Adipocyte (in vitro differentiated cells): ENCODE results near the gene ARHGAP21.
"Not testable (repeated sequence)": the region's sequence is repeated elsewhere in the genome, so short reads cannot be mapped to it uniquely, and the experiment has no call there.

Experiments
- DNase-seq: peaks from one replicate; pipeline ENCODE4 v3.0.0-alpha.2; 2015; ENCODE audit warnings: low read depth
- H3K27me3 ChIP-seq: replicated peaks from 2 replicates; pipeline ENCODE4 v1.7.0; 2013; ENCODE audit warnings: mild to moderate bottlenecking, low read length, moderate library complexity; ENCODE audit not compliant: control insufficient read depth, insufficient read depth
- H3K36me3 ChIP-seq: 2 replicates; pipeline ENCODE4 v1.7.0; 2013; ENCODE audit warnings: low read length, mild to moderate bottlenecking, moderate library complexity; ENCODE audit not compliant: control insufficient read depth, insufficient read depth, severe bottlenecking
- H3K4me1 ChIP-seq: 2 replicates; pipeline ENCODE4 v1.7.0; 2013; ENCODE audit warnings: mild to moderate bottlenecking, low read length, moderate library complexity; ENCODE audit not compliant: control insufficient read depth, insufficient read depth
- H3K4me3 ChIP-seq: 2 replicates; pipeline ENCODE4 v1.7.0; 2013; ENCODE audit warnings: mild to moderate bottlenecking, low read length, moderate library complexity
- H3K9ac ChIP-seq: 2 replicates; pipeline ENCODE4 v1.7.0; 2013; ENCODE audit warnings: mild to moderate bottlenecking, low read length, moderate library complexity
- H3K9me3 ChIP-seq: 2 replicates; pipeline ENCODE4 v1.7.0; 2013; ENCODE audit warnings: mild to moderate bottlenecking, low read length, moderate library complexity; ENCODE audit not compliant: control insufficient read depth

Gene ARHGAP21

DNA sequence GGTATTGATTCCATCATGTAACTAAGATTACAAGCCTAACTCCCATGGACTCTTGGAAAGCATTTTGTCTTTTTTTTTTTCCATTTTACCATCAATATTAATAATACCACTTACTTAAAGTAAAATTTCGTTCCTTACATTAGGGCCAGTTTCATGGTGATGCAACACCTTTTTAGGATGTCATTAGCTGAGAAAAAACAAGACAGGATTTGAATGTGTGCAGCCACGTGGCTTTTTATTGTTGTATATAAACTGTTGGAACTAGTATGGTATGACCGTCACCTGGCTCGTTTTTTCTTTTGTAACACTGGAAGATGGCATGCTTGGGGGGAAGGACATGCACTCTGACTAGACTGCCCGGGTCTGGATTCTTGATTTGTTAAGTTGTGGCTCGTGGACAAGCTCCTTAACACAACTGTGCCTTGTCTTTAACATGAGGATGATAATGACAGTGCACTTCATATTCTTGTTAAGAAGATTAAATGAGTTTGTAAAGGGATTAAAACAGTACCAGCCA is 42.1 kb downstream of the ARHGAP21 start:
- no peak overlapping the region for H3K4me3 ChIP-seq
- H3K27me3 ChIP-seq, result no peaks in the 10 kb centered on the region
- no peaks in the 10 kb centered on the region for H3K36me3 ChIP-seq
- peaks cover 6% of the 10 kb centered on the region for H3K9me3 ChIP-seq
- no peak for DNase-seq
- peaks cover 21% of the 10 kb centered on the region for H3K4me1 ChIP-seq
- H3K9ac ChIP-seq, result no peak overlapping the region

DNA sequence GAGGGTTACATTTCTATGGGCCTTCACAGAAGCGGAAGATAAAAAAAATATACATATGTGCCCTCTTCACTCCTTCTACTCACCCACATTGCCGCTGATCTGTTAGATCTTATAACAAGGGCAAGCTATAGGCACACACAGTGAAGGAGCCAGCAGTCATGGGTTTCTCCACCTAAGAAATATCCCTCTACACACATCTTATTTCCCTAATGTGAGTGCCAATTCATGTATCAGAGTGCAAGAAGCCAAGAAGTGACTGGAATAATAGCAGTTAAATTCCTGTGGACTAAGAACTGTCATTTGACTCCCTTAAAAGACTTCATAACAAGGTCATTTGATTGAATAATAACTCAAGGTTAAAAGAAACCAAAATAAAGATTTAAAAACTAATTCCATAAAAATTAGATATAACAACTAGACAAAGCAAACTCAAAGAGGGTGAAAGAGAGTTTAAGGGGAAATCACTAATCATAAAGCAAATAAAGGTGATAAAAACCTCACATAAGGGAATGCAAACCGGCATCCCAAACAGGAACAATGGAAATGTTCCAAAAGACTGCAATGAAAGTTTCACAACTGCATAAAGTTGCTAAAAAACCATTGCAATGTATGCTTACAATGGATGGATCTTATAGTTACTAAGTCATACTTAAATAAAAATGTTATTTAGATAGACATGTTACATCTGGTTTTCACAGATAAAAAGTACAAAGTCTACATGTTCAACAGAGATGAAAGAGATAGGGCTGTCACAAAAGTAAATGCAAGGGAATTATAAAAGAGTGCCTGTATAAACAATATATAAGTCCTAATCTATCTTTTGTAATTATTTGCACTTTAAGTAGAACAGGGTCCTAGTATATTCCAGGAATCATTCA is 42.8 kb downstream of the ARHGAP21 start:
- peak; percentile 43 for DNase-seq
- H3K9me3 ChIP-seq, result peaks cover 6% of the 10 kb centered on the region
- no peak overlapping the region for H3K4me3 ChIP-seq
- peaks cover 19% of the 10 kb centered on the region for H3K4me1 ChIP-seq
- H3K36me3 ChIP-seq, result no peaks in the 10 kb centered on the region
- H3K27me3 ChIP-seq, result no peaks in the 10 kb centered on the region
- H3K9ac ChIP-seq, result no peak overlapping the region

DNA sequence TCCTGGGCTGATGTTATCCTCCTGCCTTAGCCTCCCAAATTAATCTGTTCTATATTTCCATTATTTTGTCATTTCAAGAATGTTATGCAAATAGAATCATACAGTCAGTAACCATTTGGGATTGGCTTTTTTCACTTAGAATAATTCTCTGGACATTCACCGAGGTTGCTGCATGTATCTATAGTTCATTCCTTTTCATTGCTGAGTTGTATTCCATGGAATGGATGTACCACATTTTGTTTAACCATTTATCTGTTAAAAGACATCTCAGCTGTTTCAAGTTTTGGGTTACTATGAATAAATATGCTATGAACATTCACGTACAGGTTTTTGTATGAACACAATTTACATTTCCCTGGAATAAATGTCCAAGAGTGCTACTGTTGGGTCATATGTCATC is 44.9 kb downstream of the ARHGAP21 start:
- peaks cover 6% of the 10 kb centered on the region for H3K9me3 ChIP-seq
- no peak overlapping the region for H3K4me3 ChIP-seq
- no peaks in the 10 kb centered on the region for H3K36me3 ChIP-seq
- H3K27me3 ChIP-seq, result no peaks in the 10 kb centered on the region
- H3K9ac ChIP-seq, result no peak overlapping the region
- DNase-seq, result no peak
- H3K4me1 ChIP-seq, result peaks cover 14% of the 10 kb centered on the region

DNA sequence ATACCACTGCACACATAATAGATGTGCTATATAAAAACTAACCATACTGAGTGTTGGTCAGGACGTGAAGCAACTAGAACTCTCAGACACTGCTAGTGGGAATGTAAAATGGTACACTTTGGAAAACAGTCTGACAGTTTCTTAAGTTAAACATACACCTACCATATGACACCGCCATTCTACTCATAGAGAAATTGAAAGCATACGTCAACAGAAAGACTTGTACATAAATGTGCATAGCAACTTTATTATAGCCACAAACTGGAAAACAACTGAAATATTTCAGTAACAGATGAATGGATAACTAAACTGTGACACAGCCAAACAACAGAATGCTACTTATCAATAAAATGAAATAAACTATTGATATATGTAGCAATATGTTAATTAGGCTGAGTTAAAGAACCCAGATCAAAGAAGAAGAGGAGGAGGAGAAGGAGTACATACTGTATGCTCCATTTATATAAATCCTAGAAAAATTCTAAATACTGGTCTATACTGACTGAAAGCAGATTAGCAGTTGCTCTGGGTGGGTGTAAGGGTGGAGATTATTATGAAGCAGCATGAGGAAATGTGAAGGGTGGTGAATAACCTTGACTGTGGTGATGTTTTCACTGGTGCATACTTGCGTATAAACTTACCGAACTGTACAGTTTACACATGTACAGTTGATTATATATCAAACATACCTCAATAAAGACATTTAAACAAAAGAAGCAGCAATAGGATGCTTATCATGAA is 48.6 kb downstream of the ARHGAP21 start:
- Histone ChIP-seq H3K36me3 (no peaks in the 10 kb centered on the region), H3K4me1 (peaks cover under 1% of the 10 kb centered on the region), H3K9me3 (peaks cover 6% of the 10 kb centered on the region), H3K4me3 (no peak overlapping the region), H3K9ac (no peak overlapping the region), H3K27me3 (no peaks in the 10 kb centered on the region)
- DNase-seq, result no peak

DNA sequence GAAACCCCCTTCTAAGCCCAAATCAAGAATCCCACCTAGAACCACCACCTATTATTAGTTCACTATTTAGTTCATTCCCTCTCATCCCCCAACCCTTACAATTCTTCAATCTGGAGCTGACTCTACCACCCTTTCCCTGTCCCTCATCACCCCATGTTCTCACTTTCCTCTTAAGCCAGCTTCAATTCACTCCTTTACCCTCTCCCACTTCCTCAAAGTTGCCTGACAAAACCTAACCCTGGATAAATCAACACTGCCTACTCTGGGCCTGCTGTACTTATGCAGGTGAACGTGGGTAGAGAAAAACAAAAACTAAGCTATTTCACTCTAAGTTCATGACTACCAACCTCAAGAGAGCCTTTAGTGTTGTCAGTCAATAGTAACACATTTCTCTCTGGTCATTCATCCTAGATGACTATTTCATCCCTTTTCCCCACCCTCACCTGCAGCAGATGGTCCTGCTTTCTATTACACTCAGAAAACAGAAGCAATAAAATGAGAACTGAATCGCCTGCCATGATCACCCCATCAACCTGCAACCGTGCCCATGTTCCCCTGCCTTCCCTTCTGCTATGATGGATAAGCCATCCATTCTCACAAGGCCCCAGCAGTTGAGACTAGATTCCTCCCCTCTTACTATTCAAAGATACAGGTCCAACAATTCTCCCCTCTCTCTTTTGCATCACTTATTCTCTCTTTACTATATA is 52.6 kb downstream of the ARHGAP21 start:
- H3K9me3 ChIP-seq, result no peaks in the 10 kb centered on the region
- H3K4me1 ChIP-seq, result no peaks in the 10 kb centered on the region
- H3K36me3 ChIP-seq, result peaks cover 31% of the 10 kb centered on the region
- H3K9ac ChIP-seq, result no peak overlapping the region
- H3K4me3 ChIP-seq, result no peak overlapping the region
- no peaks in the 10 kb centered on the region for H3K27me3 ChIP-seq
- DNase-seq, result no peak

DNA sequence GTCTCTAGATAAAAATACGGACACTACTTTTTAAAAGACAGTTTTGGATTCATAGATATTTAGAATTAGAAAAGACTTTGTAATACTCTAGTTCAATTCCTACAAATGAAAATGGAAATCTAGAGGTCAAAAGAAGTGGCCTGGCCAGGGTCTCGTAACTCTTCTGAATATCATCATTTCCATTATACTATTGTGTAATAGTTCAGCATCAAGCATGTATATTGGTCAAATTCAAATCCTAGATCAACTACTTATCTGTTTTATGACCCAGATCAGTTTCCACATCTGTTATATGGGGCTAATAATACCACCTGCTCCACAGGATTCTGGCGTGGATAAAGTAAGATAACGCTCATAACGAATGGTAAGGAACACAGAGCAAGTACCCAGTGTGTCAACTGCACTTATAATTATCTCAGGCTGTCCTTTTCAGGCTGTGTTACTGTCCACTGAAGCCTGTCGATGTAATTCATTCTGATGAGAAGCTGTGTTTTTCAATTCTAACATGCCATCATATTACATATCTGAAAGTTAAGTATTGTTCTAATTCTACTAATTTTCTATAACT is 54.3 kb downstream of the ARHGAP21 start:
- peaks cover 37% of the 10 kb centered on the region for H3K36me3 ChIP-seq
- no peak for DNase-seq
- no peaks in the 10 kb centered on the region for H3K4me1 ChIP-seq
- H3K9ac ChIP-seq, result no peak overlapping the region
- H3K9me3 ChIP-seq, result no peaks in the 10 kb centered on the region
- H3K4me3 ChIP-seq, result no peak overlapping the region
- H3K27me3 ChIP-seq, result no peaks in the 10 kb centered on the region

DNA sequence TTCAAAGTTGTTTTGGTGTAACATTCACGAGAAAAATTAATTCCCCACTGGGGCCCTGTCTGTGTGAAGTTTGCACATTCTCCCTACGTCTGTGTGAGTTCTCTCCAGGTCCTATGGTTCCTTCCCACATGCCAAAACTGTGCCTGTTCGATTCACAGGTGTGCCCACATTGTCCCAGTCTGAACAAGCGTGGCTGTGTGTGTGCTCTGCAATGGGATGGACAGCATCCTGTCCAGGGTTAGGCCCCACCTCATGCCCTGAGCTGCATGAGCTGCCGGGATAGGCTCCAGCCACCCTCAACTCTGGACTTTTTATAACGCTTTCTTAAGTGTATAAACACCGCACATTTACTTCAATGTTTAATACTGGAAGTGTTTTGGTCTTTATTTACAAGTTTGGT is 55.4 kb downstream of the ARHGAP21 start:
- Histone ChIP-seq H3K27me3 (no peaks in the 10 kb centered on the region), H3K36me3 (peaks cover 45% of the 10 kb centered on the region), H3K9me3 (no peaks in the 10 kb centered on the region), H3K4me1 (no peaks in the 10 kb centered on the region), H3K4me3 (no peak overlapping the region), H3K9ac (no peak overlapping the region)
- DNase-seq, result no peak

DNA sequence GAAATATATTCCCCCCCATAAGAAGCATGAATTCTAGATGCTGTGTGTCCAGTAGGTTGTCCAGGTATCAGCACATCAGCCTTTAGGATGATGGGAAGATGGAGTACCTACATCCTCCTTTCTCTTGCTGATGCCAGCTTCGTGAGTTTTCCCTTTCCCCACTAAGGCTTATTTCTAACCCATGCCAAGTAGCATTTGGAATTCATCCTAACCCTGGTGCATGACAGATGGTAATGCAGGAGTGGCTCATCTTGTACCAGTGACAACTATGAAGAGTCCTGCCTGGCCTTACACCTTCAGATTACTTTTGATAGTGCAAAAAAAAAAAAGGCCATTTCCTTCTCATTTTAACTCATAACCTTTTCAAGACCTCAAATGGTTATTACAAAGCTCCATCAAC is 58.7 kb downstream of the ARHGAP21 start:
- H3K4me1 ChIP-seq, result no peaks in the 10 kb centered on the region
- no peaks in the 10 kb centered on the region for H3K9me3 ChIP-seq
- peaks cover 48% of the 10 kb centered on the region for H3K36me3 ChIP-seq
- DNase-seq, result no peak
- no peak overlapping the region for H3K9ac ChIP-seq
- H3K27me3 ChIP-seq, result no peaks in the 10 kb centered on the region
- H3K4me3 ChIP-seq, result no peak overlapping the region

DNA sequence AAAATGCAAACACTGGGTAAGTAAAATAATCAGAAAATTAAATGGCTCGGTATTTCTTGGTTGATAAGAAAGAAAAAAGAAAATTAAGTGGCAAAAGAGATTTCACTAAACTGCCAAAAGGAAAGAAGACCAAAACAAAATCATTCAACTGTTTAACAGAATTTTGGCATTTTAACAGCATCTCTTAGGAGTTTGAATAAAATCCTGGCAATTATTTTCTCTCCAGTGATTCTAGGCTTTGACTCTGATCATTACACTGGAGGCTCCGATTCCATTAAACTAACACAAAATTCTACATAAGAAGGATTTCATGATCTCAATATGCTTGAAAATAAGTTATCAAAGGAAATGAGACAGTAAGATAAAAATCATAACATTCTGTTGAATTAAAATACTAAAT is 62.3 kb downstream of the ARHGAP21 start:
- Histone ChIP-seq H3K27me3 (no peaks in the 10 kb centered on the region), H3K9ac (no peak overlapping the region), H3K4me3 (no peak overlapping the region), H3K36me3 (peaks cover 20% of the 10 kb centered on the region), H3K9me3 (no peaks in the 10 kb centered on the region), H3K4me1 (no peaks in the 10 kb centered on the region)
- DNase-seq, result no peak

DNA sequence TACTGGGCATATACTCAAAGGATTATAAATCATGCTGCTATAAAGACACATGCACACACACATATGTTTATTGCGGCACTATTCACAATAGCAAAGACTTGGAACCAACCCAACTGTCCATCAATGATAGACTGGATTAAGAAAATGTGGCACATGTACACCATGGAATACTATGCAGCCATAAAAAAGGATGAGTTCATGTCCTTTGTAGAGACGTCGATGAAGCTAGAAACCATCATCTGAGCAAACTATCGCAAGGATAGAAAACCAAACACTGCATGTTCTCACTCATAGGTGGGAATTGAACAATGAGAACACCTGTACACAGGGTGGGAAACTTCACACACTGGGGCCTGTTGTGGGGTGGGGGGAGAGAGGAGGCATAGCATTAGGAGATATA is 65.4 kb downstream of the ARHGAP21 start:
- DNase-seq, H3K9ac ChIP-seq: not testable (repeated sequence)

DNA sequence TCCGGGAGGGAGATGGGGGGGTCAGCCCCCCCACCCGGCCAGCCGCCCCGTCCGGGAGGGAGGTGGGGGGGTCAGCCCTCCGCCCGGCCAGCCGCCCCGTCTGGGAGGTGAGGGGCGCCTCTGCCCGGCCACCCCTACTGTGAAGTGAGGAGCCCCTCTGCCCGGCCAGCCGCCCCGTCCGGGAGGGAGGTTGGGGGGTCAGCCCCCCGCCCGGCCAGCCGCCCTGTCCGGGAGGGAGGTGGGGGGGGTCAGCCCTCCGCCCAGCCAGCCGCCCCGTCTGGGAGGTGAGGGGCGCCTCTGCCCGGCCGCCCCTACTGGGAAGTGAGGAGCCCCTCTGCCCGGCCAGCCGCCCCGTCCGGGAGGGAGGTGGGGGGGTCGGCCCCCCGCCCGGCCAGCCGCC is 67.4 kb downstream of the ARHGAP21 start:
- H3K36me3 ChIP-seq, H3K4me3 ChIP-seq, H3K9ac ChIP-seq, DNase-seq, H3K9me3 ChIP-seq, H3K27me3 ChIP-seq: not testable (repeated sequence)
- peaks cover 11% of the 10 kb centered on the region for H3K4me1 ChIP-seq

More for the DNA sequence above, 65.4 kb downstream of the ARHGAP21 start:
- not testable (repeated sequence) for H3K27me3 ChIP-seq, H3K4me3 ChIP-seq, H3K9me3 ChIP-seq, H3K36me3 ChIP-seq, H3K4me1 ChIP-seq
